Keratinocyte (primary cell): ENCODE results near the gene KRT37. TPM values are rescaled to one million over a fixed set of nuclear protein-coding genes. Genes with fewer than 3 reads are reported as not detected.

Experiments used
- DNase-seq: peaks from one replicate; pipeline ENCODE4 v3.0.0-alpha.2; 2011; ENCODE audit warnings: low read depth, missing footprints, low spot score
- FAIRE-seq: peaks from 2 replicates; lab custom pipeline; 2011; peaks lifted over from hg19 to GRCh38; lab: Jason Lieb, UNC
- H2AFZ ChIP-seq: 2 replicates; pipeline ENCODE4 v1.6.0; 2012; ENCODE audit warnings: low read length, control low read depth, inconsistent platforms; ENCODE audit not compliant: control insufficient read depth
- H3K27ac ChIP-seq: 2 replicates; pipeline ENCODE4 v1.5.1; 2011; ENCODE audit warnings: low read length; ENCODE audit not compliant: control insufficient read depth, insufficient read depth
- H3K27me3 ChIP-seq: 3 replicates; pipeline ENCODE4 v1.6.0; 2011; ENCODE audit warnings: low read length; ENCODE audit not compliant: control insufficient read depth, insufficient read depth; ENCODE audit errors: extremely low read depth
- H3K36me3 ChIP-seq, 2 experiments: 2 replicates in 1 of 2; 3 replicates in 1 of 2; pipeline ENCODE4 v1.5.1; 2011; ENCODE audit warnings: low read length in 2 of 2, mild to moderate bottlenecking in 1 of 2; ENCODE audit not compliant: control insufficient read depth in 2 of 2, insufficient read depth in 2 of 2; ENCODE audit errors: extremely low read depth in 1 of 2
- H3K4me1 ChIP-seq: 3 replicates; pipeline ENCODE4 v1.5.1; 2011; ENCODE audit warnings: low read length; ENCODE audit not compliant: control insufficient read depth, insufficient read depth; ENCODE audit errors: extremely low read depth
- H3K4me2 ChIP-seq: 3 replicates; pipeline ENCODE4 v1.6.0; 2011; ENCODE audit warnings: low read depth, low read length; ENCODE audit not compliant: control insufficient read depth, insufficient read depth; ENCODE audit errors: extremely low read depth
- H3K4me3 ChIP-seq, 3 experiments: fragments of 200-600 bp in 1 of 3; sonication (generic) in 1 of 3; 2 replicates in 2 of 3; 3 replicates in 1 of 3; pipeline ENCODE4 v1.5.1; 2011 to 2016; ENCODE audit warnings: low read length in 3 of 3, mild to moderate bottlenecking in 3 of 3, control low read depth in 2 of 3, inconsistent platforms in 1 of 3, low read depth in 1 of 3, mixed read lengths in 1 of 3, mixed run types in 1 of 3, moderate library complexity in 1 of 3; ENCODE audit not compliant: control insufficient read depth in 2 of 3, insufficient read depth in 2 of 3; ENCODE audit errors: extremely low read depth in 1 of 3
- H3K79me2 ChIP-seq: 2 replicates; pipeline ENCODE4 v1.6.0; 2012; ENCODE audit warnings: low read length; ENCODE audit not compliant: control insufficient read depth, insufficient read depth
- H3K9ac ChIP-seq: 3 replicates; pipeline ENCODE4 v1.6.0; 2011; ENCODE audit warnings: low read length; ENCODE audit not compliant: control insufficient read depth, insufficient read depth; ENCODE audit errors: extremely low read depth
- H3K9me1 ChIP-seq: 3 replicates; pipeline ENCODE4 v1.6.0; 2011; ENCODE audit warnings: low read length; ENCODE audit not compliant: control insufficient read depth, insufficient read depth; ENCODE audit errors: extremely low read depth
- H3K9me3 ChIP-seq: 2 replicates; pipeline ENCODE4 v1.5.1; 2012; ENCODE audit warnings: low read depth, low read length; ENCODE audit not compliant: control insufficient read depth
- H4K20me1 ChIP-seq: 3 replicates; pipeline ENCODE4 v1.6.0; 2011; ENCODE audit warnings: low read length; ENCODE audit not compliant: control insufficient read depth, insufficient read depth; ENCODE audit errors: extremely low read depth
- EZH2 ChIP-seq: IDR thresholded peaks from one replicate; pipeline ENCODE4 v1.6.1; 2012; ENCODE audit warnings: inconsistent platforms, mild to moderate bottlenecking, low read length, moderate library complexity
- dilution Hi-C: fragments of 300-500 bp; cut with MboI; formaldehyde crosslinking; loops from one replicate; pipeline ENCODE4 v1.7.0; 2020; ENCODE audit warnings: low sequenced_read_pairs; ENCODE audit not compliant: extremely low pct_ligation_motif_present
- polyA plus RNA-seq, 5 experiments: library from polyadenylated mRNA; depleted of rRNA in 3 of 5; stranded (reverse) in 3 of 5; stranded (forward) in 1 of 5; unstranded in 1 of 5; fragments of >200 nt; gene quantifications; 1 replicate in 1 of 5; 2 replicates in 3 of 5; 3 replicates in 1 of 5; pipeline versions ENCODE4 v1.2.1 to v1.2.3, GENCODE V29; 2011 to 2012; ENCODE audit warnings: missing spikeins in 2 of 5, low read depth in 1 of 5, low replicate concordance in 1 of 5
- TF ChIP-seq, protein P1 (sequence below), 3 experiments: IDR thresholded peaks in 1 of 3; conservative IDR thresholded peaks in 1 of 3; optimal IDR thresholded peaks in 1 of 3; 2 replicates in 2 of 3; 3 replicates in 1 of 3; pipeline versions ENCODE3 to v1.5.1; 2011; ENCODE audit warnings: low read length in 3 of 3, mild to moderate bottlenecking in 3 of 3, moderate library complexity in 2 of 3, control low read depth in 1 of 3, inconsistent platforms in 1 of 3; ENCODE audit not compliant: insufficient read depth in 2 of 3; ENCODE audit errors: extremely low read depth in 1 of 3

The KRT37 gene
- polyA plus RNA-seq, 1 donor (not counting 4 experiments of a cell fraction or from before 2014, with no cell fraction given): 0.08 TPM

GRCh38 chr17:41402161-41402560, 22.2 kb downstream of the KRT37 start:
- dilution Hi-C loops: no loop called here
- peak; percentile 76 for FAIRE-seq
- Histone ChIP-seq H4K20me1 (no peaks in the 10 kb centered on the region), H3K9me3 (no peaks in the 10 kb centered on the region), H3K27me3 (no peaks in the 10 kb centered on the region), H3K9me1 (no peaks in the 10 kb centered on the region), H3K79me2 (peaks cover 5% of the 10 kb centered on the region), H3K36me3 (no peaks in the 10 kb centered on the region), H3K4me3 (no peak overlapping the region), H3K27ac (no peak overlapping the region), H3K4me2 (no peak overlapping the region), H3K9ac (peak overlapping the region; percentile 2), H2AFZ (no peak overlapping the region), H3K4me1 (peaks cover 36% of the 10 kb centered on the region)
- TF ChIP-seq, protein P1, sequence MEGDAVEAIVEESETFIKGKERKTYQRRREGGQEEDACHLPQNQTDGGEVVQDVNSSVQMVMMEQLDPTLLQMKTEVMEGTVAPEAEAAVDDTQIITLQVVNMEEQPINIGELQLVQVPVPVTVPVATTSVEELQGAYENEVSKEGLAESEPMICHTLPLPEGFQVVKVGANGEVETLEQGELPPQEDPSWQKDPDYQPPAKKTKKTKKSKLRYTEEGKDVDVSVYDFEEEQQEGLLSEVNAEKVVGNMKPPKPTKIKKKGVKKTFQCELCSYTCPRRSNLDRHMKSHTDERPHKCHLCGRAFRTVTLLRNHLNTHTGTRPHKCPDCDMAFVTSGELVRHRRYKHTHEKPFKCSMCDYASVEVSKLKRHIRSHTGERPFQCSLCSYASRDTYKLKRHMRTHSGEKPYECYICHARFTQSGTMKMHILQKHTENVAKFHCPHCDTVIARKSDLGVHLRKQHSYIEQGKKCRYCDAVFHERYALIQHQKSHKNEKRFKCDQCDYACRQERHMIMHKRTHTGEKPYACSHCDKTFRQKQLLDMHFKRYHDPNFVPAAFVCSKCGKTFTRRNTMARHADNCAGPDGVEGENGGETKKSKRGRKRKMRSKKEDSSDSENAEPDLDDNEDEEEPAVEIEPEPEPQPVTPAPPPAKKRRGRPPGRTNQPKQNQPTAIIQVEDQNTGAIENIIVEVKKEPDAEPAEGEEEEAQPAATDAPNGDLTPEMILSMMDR (optimal IDR thresholded peaks at IDR 0.05 in 1 of 3, IDR thresholded peaks at IDR 0.05 in 1 of 3, conservative IDR thresholded peaks at IDR 0.05 in 1 of 3; ENCODE audit: extremely low read depth in 1 of 3, insufficient read depth in 2 of 3, low read length in 3 of 3): no peak
- TF ChIP-seq EZH2: no peak
- no peak for DNase-seq

- H3K4me2 ChIP-seq: peak within 1 kb of the TSS; percentile 73
- FAIRE-seq (peak; percentile 75), DNase-seq (no peak)
- dilution Hi-C loops: no loop called here
- H3K4me3 ChIP-seq: peak within 1 kb of the TSS; percentile 39 to 49 (median 48)
- H3K79me2 ChIP-seq: peaks cover 11% of the 10 kb centered on the region
- H3K36me3 ChIP-seq: peaks cover 0 to 1% of the 10 kb centered on the region in 2 experiments
- peak within 1 kb of the TSS; percentile 95 for H3K27ac ChIP-seq
- peaks cover 54% of the 10 kb centered on the region for H3K4me1 ChIP-seq
- H3K27me3 ChIP-seq: no peaks in the 10 kb centered on the region
- H4K20me1 ChIP-seq: no peaks in the 10 kb centered on the region
- H3K9me3 ChIP-seq: no peaks in the 10 kb centered on the region
- peak within 1 kb of the TSS; percentile 51 for H3K9ac ChIP-seq
- no peak within 1 kb of the TSS for H2AFZ ChIP-seq
- H3K9me1 ChIP-seq: no peaks in the 10 kb centered on the region
- no peak for TF ChIP-seq EZH2
- TF ChIP-seq, protein P1 (optimal IDR thresholded peaks at IDR 0.05 in 1 of 3, IDR thresholded peaks at IDR 0.05 in 1 of 3, conservative IDR thresholded peaks at IDR 0.05 in 1 of 3; ENCODE audit: extremely low read depth in 1 of 3, insufficient read depth in 2 of 3, low read length in 3 of 3): no peak
Observed at GRCh38 chr17:41396996-41397660, 27.3 kb downstream of the KRT37 start, which contains the start of gene KRT31. Gene KRT31 (minus strand): TSS chr17:41397608. CDS start chr17:41397539, 69 bp downstream.
